GM19467 (cell line): Measurements from ENCODE around the gene TLR4.

Experiments used
- ATAC-seq: cut with Tn5 transposase; IDR thresholded peaks from one replicate; pipeline ENCODE4 v1.9.1; 2021; ENCODE audit warnings: mild to moderate bottlenecking, moderate library complexity; ENCODE audit not compliant: unreplicated experiment

The TLR4 gene

DNA sequence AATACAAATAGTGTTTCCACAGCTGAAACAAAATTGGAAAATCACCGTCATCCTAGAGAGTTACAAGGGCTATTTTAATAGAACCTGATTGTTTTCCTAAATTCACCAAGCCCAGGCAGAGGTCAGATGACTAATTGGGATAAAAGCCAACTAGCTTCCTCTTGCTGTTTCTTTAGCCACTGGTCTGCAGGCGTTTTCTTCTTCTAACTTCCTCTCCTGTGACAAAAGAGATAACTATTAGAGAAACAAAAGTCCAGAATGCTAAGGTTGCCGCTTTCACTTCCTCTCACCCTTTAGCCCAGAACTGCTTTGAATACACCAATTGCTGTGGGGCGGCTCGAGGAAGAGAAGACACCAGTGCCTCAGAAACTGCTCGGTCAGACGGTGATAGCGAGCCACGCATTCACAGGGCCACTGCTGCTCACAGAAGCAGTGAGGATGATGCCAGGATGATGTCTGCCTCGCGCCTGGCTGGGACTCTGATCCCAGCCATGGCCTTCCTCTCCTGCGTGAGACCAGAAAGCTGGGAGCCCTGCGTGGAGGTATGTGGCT, at the start of gene TLR4:
TSS of gene TLR4 (plus strand) at position 380 of the 552 bp plus-strand sequence. CDS start at position 450, 70 bp downstream.
- peak; percentile 100 for ATAC-seq

GRCh38 chr9:117656002-117656401, 48.2 kb upstream of the TLR4 start:
- no peak for ATAC-seq

DNA sequence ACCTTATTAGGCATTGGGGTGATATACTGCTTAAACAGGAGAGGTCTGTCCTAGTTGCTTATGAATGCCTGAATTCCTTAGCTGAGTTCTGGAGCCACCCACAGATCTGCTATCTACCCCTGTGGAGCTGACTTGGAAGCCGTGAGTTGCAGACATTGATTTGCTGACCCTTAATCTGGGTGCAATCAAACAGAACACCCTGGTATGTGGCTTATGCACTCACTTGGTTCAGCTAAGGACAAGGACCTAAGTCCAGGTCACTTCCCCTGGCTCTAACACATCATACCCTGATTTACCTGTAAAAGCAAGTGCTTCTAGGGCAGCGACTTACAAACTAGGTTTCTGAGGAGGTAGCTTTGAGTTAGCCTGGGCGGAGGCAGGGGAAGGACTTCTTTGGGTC, 41.6 kb upstream of the TLR4 start:
- no peak for ATAC-seq

GRCh38 chr9:117664419-117664818, 39.8 kb upstream of the TLR4 start:
- no peak for ATAC-seq

DNA sequence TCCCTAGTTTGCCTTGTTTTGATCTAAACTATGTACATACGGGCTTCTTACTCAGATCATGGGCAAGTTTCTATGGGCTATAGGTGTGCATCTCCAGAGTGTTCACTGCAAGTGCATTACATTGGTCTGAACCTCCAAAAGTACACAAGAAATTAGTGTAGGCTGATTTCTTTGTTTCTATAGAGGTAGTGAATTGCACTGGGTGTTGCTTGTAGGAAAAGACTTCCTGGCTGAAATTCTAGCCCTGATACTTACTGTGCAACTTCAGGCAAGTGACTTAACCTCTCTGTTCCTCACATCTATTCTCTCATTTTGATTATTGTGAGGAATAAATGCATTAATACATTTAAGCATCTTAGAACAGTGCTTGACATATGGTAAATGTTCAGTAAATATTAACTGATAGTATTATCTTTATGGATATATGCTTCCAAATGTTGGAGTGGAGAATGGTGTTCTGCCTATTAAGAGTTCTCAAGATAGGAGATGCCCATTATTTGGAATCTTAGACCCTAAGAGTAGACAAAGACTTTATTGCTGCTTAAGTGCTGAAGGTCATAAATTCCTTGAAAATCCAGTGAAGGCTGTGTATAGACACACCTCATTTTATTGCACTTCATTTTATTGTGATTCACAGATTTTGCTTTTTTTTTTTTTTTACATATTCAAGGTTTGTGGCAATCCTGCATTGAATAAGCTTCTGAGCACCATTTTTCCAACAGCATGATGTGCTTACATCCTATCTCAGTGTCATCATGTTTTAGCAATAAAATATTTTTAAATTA, 38.4 kb upstream of the TLR4 start:
- ATAC-seq, result no peak

GRCh38 chr9:117671468-117671867, 32.7 kb upstream of the TLR4 start:
- no peak for ATAC-seq

DNA sequence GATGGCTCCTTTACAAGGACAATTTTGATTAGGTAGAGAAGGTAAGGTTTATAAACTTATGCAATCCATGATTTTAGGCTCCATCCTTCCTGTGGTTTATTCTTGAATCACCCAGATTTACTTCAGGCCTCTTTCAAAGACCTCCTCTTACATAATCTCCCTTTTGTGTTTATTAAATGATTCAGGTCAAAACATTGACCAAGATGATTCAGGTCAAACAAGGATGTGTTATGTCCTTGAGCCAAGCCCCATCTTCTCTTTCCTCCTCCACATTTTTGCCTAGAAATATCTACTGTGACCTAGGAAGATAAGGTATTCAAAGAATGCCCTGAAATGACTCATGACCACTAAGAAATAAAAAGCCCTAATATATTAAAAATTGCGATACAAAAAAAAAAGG, 31.8 kb upstream of the TLR4 start:
- no peak for ATAC-seq

DNA sequence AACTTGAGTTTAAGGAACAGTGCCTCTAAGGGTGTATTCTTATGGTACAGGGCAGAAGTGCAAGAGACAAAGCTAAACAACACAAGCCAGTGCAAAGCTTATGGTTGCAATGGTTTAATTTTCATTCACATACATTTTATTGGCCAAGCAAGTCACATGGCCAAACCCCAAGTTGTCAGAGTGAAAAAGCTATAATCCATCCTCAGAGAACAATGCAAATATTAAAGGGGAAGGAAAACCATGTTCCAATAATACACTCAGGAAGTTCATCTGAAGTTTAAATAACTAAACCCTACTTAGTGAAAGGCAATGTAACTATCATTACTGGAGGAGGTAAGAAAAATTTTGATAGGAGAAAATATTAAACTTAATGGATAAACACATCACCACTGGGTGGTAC, 26.6 kb upstream of the TLR4 start:
- no peak for ATAC-seq

DNA sequence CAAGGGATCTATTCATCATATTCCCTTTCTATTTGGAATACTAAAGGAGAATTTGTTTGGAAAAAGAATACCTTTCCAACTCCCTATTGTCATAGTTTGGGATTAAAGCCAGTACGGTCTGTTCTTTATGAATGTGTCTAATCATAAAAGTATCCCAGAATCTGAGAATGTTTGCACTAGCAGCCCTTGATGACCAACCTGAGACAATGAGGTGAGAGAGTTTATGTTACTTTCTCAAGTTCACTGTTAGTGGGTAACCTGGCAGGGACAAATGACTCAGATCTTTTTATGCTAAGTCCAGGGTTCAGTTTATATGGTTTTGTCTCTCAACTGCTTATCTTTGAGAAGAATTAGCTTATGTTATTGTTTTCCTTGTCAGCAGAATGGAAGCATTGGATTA, 25.3 kb upstream of the TLR4 start:
- no peak for ATAC-seq

GRCh38 chr9:117679416-117679815, 24.8 kb upstream of the TLR4 start:
- ATAC-seq, result no peak

DNA sequence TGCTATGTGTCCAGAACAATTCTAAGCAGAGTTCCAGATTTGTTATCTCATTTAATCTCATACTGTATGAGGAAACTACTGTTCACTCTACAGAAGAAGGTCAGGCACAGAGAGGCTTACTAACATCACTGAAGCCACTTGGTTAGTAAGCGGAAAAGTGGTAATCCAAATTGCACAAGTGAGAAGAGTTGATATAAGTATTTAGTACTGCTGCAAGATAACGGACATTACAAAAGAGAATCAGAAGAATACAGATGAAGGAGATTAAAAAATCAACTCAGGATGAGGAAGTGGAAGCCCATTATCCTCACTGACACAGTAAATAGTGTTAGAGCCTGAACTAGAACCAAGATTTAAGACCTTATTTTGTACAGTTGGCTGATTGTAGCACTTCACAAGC, 22.3 kb upstream of the TLR4 start:
- no peak for ATAC-seq

- ATAC-seq, result peak; percentile 79
Measured at GRCh38 chr9:117682955-117683710, 21.1 kb upstream of the TLR4 start.

- no peak for ATAC-seq
Measured at GRCh38 chr9:117687532-117687931, 16.7 kb upstream of the TLR4 start.

GRCh38 chr9:117691367-117691766, 12.8 kb upstream of the TLR4 start:
- ATAC-seq, result no peak

DNA sequence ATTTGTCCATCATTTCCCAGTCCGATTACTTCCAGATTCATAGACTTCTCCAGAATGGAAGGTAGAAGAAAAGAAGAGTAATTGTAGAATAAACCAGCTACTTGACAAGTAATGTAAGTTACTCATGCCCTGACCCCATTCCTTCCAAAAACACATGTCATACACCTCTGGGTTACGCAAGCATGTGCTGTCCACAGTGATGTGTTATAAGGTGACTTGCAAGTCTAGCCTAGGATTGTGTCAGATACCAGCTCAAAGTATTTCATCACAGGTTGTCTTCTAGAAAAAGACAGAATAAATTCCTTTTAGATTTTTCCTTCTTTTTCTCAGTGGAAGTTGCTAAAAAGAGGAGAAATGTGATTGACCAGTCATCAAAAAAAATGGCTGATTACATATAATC, 8.0 kb upstream of the TLR4 start:
- ATAC-seq, result no peak

DNA sequence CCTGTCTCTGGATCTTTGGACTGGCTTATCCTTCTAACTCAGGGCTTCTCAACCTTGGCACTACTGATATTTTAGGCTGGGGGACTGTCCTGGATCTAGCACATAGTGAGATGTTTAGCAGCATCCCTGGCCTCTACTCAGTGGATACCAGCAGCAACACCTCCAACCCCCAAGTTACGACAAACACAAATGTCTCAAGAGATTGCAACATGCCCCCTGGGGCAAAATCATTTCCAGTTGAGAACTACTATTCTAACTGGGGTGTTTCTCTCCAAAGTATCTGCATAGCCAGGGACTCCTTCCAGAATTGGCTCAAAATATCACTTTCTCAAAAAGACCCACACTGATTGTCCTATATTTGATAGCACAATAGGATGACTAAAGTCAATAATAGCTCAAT, 7.2 kb upstream of the TLR4 start:
- ATAC-seq, result no peak

- no peak for ATAC-seq
Measured at GRCh38 chr9:117703537-117703936, 666 bp upstream of the TLR4 start.

DNA sequence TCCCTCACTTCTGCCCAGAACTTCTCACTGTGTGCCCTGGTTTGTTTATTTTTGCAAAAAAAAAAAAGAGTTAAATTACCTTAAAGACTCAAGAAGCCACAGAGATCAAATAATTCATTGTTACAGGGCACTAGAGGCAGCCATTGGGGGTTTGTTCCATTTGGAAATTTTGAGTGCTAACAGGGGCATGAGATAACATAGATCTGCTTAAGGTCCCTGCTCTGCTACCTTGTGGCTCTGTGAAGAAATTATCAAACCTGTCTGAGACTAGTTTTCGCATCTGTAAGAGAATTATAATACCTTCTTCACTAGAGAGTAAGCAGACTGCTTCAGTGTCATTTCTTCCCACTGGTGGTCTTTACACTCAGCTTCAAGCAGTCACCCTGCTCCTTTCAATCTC, 394 bp downstream of the TLR4 start:
- ATAC-seq, result no peak

GRCh38 chr9:117705386-117705785, 1.2 kb downstream of the TLR4 start:
- ATAC-seq, result no peak

DNA sequence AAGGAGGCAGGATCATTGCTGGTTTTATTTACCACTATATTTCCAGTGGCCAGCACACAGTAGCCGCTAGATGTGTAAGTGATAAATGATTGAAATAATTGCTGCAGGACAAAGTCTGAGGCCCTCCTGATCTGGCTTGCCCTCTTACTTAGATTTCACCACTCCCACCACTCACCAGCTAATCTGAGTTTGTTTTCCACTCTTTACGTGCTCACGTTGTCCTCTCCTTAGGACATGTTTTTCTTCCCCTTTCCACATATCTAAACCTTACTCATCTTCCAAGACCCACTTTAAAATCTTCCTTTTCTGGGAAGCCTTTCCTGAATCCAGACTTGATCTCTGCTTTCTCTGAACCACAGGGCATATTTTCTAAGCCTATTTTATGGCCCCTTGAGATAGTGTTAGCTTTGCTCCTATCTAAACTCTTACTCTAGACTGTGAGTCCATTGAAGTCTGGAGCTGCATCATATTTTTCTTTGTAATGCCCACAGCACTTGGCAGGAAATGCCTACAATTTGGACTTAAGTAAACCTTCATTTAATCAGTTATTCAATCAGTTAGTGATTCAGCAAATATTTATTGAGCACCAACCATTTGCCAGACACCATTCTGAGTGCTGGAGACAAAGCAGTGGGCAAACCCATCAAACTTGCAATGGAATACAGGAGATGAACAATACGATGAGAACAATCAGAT, 2.4 kb downstream of the TLR4 start:
- no peak for ATAC-seq

GRCh38 chr9:117707561-117707960, 3.4 kb downstream of the TLR4 start:
- ATAC-seq, result no peak
